Fibroblast of the aortic adventitia (primary cell): ENCODE measurements around the gene EXOSC1. TPM values are rescaled to one million over a fixed set of nuclear protein-coding genes. Genes with fewer than 3 reads are reported as not detected.

ENCODE experiments used
- DNase-seq: peaks from one replicate; pipeline ENCODE4 v3.0.0-alpha.2; 2010; ENCODE audit warnings: low read depth
- H3K4me3 ChIP-seq: 2 replicates; pipeline ENCODE4 v1.5.1; 2011; ENCODE audit warnings: low read depth, mild to moderate bottlenecking, control low read depth, low read length, moderate library complexity
- CTCF ChIP-seq: IDR thresholded peaks from 2 replicates; pipeline ENCODE4 v1.5.1; 2011; ENCODE audit warnings: mild to moderate bottlenecking, low read length, control low read depth, inconsistent platforms; ENCODE audit not compliant: insufficient read depth
- total RNA-seq: library from RNA; depleted of rRNA; stranded (reverse); fragments of >200 nt; gene quantifications from 2 replicates; pipeline ENCODE4 v1.2.3, GENCODE V29; 2012; ENCODE audit warnings: low replicate concordance

Gene EXOSC1, protein sequence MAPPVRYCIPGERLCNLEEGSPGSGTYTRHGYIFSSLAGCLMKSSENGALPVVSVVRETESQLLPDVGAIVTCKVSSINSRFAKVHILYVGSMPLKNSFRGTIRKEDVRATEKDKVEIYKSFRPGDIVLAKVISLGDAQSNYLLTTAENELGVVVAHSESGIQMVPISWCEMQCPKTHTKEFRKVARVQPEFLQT
- total RNA-seq: 29.8 and 50.3 TPM in 2 replicates

DNA sequence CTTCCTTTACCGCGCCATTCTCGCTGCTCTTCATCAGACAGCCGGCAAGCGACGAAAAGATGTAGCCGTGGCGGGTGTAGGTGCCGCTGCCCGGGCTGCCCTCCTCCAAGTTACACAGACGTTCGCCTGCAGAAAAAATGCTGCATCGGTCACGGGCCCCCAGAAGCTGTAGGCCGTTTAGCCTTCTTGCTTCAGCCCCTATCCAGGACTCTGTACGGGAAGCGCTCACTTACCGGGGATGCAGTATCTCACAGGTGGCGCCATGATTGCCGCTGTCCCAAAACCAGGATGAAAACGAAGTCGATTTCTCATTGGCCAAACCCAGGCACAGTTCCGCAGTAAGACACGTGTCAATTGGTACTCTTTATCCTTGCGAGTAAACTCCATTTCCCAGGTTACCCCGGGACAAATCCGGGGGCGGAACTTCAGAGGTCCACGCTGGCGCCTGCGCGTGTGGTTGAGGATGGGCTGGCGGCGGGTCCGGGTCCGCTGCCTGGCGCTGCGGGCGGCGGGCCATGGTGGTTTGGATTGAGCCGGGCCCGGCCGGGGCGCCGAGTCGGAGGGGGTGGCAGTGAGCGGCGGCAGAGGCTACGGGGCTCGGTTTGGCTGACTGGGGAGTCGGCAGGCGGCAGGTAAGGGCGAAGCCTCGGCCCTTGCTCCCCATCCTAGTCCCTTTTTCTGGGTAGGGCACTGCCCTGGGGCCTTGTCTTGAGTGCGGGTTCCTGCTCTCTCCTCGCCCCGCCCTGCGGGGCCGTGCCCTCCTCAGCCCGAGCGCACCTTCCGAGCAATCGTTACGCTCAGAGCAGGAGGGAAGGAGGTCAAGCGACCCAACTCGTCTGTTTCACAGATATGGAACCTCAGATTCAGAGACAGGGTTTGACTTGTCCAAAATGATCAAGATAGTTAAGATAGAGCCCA lies at the start of gene EXOSC1, which contains the start of gene ZDHHC16:
Gene EXOSC1, minus strand, starts transcription at position 285 of the 918 bp plus-strand sequence. Its CDS starts 21 bp downstream, at position 264.
Gene ZDHHC16, plus strand, starts transcription at position 454 of the 918 bp plus-strand sequence. CDS start 5,501 bp downstream, outside the sequence.
- no peak for TF ChIP-seq CTCF
- DNase-seq: peak; percentile 95
- H3K4me3 ChIP-seq: peak within 1 kb of the TSS; percentile 91

GRCh38 chr10:97494863-97495506 lies 49.2 kb upstream of the EXOSC1 start:
- DNase-seq: peak; percentile 63
- TF ChIP-seq CTCF: no peak
- no peak overlapping the region for H3K4me3 ChIP-seq

DNA sequence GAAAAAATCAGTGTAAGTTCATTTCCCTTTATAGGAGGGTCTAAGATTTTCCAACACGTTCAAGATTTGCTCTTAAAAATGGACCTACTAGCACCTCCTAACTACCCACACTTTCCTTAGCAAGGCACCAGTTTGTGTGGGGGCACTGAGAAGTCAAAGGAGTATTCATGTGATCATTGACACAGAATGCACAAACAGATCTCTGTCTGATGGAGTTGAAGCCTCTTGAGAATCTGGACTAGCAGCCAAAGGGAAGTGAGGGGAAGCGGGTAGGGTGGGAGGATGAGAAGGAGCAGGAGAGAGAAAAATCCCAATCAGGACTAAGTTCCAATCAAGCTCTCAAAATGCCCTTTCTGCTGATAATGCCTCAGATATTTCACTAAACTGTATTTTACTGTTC lies 48.3 kb upstream of the EXOSC1 start:
- no peak for DNase-seq
- H3K4me3 ChIP-seq: no peak overlapping the region
- TF ChIP-seq CTCF: no peak

GRCh38 chr10:97490592-97490991 lies 44.8 kb upstream of the EXOSC1 start:
- H3K4me3 ChIP-seq: no peak overlapping the region
- no peak for DNase-seq
- no peak for TF ChIP-seq CTCF

- DNase-seq: no peak
- no peak overlapping the region for H3K4me3 ChIP-seq
- TF ChIP-seq CTCF: no peak
Observed at GRCh38 chr10:97485647-97486281, 40.0 kb upstream of the EXOSC1 start.

DNA sequence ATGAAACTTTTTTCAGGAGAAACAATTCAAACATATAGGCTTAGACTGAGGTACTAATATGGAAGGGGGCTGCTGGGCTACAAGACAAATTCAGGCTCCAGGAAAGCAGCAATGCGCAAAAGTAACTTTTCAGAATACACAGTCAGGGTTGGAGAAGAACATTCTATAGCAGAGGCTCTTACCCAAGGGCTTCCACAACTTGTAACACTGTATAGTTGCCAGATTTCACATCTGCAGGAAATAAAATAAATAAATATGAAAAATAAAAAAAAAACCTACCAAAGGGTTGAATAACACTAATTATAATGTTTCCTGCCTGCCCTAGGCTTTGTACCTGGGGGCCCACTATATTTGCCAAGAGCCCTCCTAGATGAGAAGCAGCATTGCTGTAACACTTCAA lies 38.1 kb upstream of the EXOSC1 start:
- no peak for DNase-seq
- H3K4me3 ChIP-seq: no peak overlapping the region
- TF ChIP-seq CTCF: no peak
